Stomach smooth muscle (tissue), 2 donors: Measurements from ENCODE around the gene DSTYK.

Experiments used
- H3K27ac ChIP-seq: one replicate; pipeline ENCODE4 v1.7.0; 2013; ENCODE audit warnings: mild to moderate bottlenecking, low read length, inconsistent platforms
- H3K27me3 ChIP-seq, 2 donors: one replicate each; pipeline ENCODE4 v1.7.0; 2013; ENCODE audit warnings: low read length in 2 of 2; ENCODE audit not compliant: insufficient read depth in 2 of 2, control insufficient read depth in 1 of 2
- H3K36me3 ChIP-seq, 2 donors: one replicate each; pipeline ENCODE4 v1.7.0; 2013; ENCODE audit warnings: low read length in 2 of 2; ENCODE audit not compliant: control insufficient read depth in 2 of 2, insufficient read depth in 2 of 2
- H3K4me1 ChIP-seq: one replicate; pipeline ENCODE4 v1.7.0; 2013; ENCODE audit warnings: low read length; ENCODE audit not compliant: control insufficient read depth, insufficient read depth
- H3K4me3 ChIP-seq, 2 donors: one replicate each; pipeline ENCODE4 v1.7.0; 2013; ENCODE audit warnings: low read length in 2 of 2
- H3K9ac ChIP-seq, 2 donors: one replicate each; pipeline ENCODE4 v1.7.0; 2013; ENCODE audit warnings: low read length in 2 of 2, mild to moderate bottlenecking in 1 of 2
- H3K9me3 ChIP-seq, 2 donors: one replicate each; pipeline ENCODE4 v1.7.0; 2013; ENCODE audit warnings: low read length in 2 of 2; ENCODE audit not compliant: control insufficient read depth in 2 of 2
- donor health status: healthy.
- donor health status: Pancreatic carcinoma.

DSTYK gene

GRCh38 chr1:205102404-205102803, 109.1 kb downstream of the DSTYK start:
- Histone ChIP-seq H3K36me3 (peaks cover 52 to 57% of the 10 kb centered on the region in 2 donors), H3K27me3 (no peaks in the 10 kb centered on the region), H3K4me3 (no peak overlapping the region), H3K9me3 (no peaks in the 10 kb centered on the region), H3K9ac (no peak overlapping the region), H3K27ac (no peak overlapping the region), H3K4me1 (no peaks in the 10 kb centered on the region)

GRCh38 chr1:205098242-205098641, 113.3 kb downstream of the DSTYK start:
- H3K4me1 ChIP-seq, result no peaks in the 10 kb centered on the region
- H3K4me3 ChIP-seq, result no peak overlapping the region
- H3K9ac ChIP-seq, result no peak overlapping the region
- peaks cover 64 to 65% of the 10 kb centered on the region in 2 donors for H3K36me3 ChIP-seq
- no peak overlapping the region for H3K27ac ChIP-seq
- H3K27me3 ChIP-seq, result no peaks in the 10 kb centered on the region
- H3K9me3 ChIP-seq, result no peaks in the 10 kb centered on the region

- no peaks in the 10 kb centered on the region for H3K27me3 ChIP-seq
- H3K4me3 ChIP-seq, result no peak overlapping the region
- no peaks in the 10 kb centered on the region for H3K4me1 ChIP-seq
- H3K9ac ChIP-seq, result no peak overlapping the region
- peaks cover 57 to 68% of the 10 kb centered on the region in 2 donors for H3K36me3 ChIP-seq
- no peak overlapping the region for H3K27ac ChIP-seq
- H3K9me3 ChIP-seq, result no peaks in the 10 kb centered on the region
Observed at GRCh38 chr1:205095422-205095821, 116.1 kb downstream of the DSTYK start.
